HG02763 (cell line): Measurements from ENCODE around the gene GRK6.

ENCODE experiments used
- ATAC-seq: cut with Tn5 transposase; IDR thresholded peaks from one replicate; pipeline ENCODE4 v1.9.1; 2021; ENCODE audit warnings: mild to moderate bottlenecking, moderate library complexity; ENCODE audit not compliant: unreplicated experiment

The GRK6 gene

DNA sequence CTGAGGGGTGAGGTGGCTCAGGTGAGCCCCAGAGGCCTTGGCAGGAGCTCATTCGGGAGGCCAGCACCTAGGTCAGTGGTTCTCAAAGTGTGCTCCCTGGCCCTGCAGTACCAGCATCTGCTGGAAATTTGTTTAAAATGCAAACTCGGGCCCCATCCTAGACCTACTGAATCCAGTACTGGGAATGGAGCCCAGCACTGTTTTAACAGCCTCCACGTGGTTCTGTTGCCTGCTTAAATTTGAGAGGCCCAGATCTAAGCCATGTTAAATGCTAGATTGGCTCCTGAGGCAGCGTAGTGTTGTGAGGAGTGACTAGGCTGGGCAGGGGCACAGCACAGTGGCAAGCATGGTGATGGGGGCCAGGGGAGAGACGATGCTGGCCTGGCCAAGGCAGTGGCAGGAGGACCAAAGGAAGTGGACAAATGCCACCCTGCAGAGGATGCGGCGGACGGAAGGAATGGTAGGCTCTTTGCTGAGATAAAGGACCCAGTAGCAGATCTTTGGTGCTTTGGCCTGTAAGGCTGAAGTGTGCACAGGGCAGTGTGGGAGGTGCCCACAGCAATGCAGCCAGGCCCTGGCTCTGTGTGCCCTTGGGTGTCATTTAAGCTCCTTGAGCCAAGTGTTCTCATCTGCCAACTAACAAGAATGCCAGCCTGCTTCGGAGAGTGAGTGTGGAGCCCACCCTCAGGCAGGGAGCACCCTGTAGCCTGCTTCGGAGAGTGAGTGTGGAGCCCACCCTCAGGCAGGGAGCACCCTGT is 24.4 kb downstream of the GRK6 start:
- ATAC-seq, result no peak

DNA sequence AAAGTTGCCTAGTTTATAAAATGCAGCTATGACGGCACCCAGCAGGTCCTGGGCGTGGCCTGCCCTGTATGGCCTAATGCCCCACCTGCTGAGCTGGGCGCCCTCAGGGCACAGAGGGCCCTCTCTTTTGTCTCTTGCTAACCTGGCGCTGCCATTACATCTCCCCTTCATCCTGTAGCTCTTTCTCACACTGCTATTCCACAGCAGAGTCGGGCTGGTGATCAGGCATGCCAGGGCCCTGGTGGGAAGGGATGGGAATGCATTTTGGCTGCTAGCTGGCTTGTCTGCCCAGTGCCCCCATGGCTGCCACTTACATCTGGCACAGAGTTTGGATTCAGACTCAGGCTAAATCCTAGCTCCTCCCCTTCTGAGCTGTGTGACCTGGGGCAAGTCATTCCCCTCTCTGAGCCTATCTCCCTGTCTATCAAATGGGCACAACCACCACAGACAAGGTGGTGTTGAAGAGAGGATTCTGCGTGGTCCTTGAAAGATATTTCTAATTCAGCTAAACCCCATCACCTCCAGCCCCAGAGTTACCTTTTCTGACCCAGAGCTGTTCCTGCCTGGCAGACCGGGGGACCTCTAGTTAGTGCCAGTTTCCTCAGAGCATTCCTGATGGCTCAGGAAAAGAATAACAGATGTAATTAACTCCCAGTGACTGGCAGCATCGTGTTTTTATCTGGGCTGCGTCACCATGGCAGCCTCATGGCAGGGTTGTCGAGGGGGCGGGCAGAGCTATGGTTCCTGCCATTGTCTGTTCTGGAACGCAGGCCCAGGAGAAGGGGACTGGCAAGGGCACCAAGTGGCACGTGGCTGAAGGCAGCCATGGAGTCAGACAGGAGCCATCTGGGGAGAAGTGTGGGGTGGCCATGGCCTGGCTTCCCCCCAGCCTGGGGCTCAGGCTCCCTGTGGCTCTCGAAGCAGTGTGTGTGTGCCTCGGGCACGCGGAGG is 26.5 kb downstream of the GRK6 start:
- ATAC-seq, result no peak

DNA sequence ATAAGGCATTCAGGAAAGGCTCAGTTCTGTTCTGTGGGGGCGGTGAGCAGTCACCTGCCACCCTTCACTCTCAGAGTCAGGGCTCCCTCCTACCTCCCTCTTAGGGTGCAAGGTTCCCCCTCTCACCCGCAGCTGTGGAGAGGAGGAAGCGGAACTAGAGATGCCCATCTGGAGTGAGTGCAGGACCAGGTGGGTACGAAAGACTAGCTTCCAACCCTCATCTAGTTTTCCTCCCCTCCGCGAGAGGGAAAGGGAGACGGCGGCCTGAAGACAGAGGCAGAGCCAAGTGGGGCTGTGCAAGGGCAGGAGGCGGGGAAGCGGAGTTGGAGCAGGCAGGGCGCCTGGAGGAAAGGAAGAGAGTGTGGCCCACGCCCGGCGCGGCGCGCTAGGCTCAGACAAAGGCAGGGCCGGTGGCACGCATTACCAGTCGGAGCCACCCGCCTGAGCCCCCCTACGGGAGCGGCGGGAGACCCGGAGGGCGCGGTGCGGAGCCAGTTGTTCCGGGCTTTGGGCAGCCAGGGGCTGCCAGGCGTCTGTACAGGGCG is 27.4 kb downstream of the GRK6 start:
- no peak for ATAC-seq

DNA sequence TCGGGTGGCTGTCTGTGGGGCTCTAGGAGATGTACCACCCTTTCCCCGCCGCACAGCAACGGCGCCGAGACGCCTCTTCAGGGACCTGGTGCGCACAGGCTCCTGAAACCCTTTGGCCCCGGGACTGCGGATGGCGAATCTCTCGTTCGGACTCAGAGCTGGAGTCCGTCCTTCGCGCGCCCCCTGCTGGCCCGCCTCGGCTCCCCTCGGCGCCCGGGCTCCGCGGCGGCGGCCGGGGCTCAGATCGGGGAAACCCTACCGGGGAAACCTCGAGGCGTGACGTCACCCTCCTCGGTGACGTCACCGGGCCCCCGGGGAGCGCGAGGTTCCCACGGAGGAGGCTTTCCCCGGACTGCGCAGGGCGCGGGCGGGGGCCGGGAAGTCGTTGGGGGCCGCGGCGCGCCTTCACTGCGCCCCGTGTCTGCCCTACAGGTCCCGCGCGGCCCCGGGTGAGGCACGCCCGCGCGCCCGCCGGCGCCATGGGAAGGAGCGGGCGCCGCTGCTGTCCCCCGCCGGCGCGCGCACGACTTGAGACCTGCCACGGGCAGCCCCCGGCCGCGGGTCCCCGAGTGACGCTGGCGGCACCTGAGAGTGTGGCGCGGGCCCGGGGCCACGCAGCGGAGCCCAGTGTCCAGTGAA is 28.0 kb downstream of the GRK6 start:
- peak; percentile 42 for ATAC-seq

DNA sequence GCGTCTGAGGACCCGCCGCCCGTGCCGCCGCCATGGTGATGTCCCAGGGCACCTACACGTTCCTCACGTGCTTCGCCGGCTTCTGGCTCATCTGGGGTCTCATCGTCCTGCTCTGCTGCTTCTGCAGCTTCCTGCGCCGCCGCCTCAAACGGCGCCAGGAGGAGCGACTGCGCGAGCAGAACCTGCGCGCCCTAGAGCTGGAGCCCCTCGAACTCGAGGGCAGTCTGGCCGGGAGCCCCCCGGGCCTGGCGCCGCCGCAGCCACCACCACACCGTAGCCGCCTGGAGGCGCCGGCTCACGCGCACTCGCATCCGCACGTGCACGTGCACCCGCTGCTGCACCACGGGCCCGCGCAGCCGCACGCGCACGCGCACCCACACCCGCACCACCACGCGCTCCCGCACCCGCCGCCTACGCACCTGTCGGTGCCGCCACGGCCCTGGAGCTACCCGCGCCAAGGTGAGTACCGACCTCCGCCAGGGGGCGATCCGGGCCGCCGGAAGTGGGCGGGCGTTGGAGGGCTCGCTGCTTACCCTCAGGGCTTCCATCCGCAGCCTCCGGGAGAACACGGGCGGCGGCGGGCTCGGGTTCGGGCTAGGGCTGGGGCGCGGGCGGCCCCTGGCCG is 28.7 kb downstream of the GRK6 start:
- peak; percentile 51 for ATAC-seq

DNA sequence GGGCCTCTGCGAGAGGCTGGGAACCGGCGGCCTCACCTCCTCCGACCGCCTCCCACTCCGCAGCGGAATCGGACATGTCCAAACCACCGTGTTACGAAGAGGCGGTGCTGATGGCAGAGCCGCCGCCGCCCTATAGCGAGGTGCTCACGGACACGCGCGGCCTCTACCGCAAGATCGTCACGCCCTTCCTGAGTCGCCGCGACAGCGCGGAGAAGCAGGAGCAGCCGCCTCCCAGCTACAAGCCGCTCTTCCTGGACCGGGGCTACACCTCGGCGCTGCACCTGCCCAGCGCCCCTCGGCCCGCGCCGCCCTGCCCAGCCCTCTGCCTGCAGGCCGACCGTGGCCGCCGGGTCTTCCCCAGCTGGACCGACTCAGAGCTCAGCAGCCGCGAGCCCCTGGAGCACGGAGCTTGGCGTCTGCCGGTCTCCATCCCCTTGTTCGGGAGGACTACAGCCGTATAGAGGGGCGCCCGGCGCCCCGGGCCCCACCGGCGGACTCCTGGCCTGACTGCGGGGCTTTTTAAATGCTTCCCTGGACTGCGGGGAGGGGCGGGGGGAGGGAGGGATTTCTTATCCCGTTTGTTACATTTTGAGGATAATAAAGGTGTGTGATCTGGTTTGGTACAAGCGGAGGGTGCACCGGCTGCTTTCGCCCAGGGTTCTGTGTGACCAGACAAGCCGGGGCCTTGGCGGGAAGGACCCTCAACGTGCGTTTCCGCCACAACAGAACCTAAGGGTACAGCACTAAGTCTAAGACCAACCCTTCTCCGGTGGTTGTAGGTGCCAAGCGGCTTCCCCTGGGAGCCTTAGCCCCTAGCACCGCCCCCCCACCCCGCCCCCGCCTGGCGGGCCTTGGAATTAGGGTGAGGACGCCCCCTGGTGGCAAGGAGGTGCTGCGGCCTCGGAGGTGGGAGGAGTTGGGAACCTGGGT is 29.4 kb downstream of the GRK6 start:
- peak; percentile 9 for ATAC-seq

DNA sequence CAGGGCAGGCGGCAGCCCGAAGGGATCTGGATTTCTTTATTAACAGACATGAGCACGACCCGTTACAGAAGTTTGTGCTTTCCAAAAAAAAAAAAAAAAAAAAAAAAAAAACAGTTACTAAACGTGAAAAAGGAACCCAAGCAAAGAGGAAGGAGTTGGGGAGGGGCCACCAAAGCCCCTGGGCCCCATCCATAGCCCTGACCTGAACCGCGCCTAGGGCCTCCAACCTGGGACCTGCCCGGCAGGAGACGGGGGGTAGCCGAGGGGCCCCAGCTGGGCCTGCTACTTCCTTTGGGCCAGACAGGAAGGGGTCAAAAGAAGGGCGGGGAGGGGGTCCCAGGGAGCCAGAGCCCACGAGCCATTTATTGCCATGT is 30.1 kb downstream of the GRK6 start:
- no peak for ATAC-seq

DNA sequence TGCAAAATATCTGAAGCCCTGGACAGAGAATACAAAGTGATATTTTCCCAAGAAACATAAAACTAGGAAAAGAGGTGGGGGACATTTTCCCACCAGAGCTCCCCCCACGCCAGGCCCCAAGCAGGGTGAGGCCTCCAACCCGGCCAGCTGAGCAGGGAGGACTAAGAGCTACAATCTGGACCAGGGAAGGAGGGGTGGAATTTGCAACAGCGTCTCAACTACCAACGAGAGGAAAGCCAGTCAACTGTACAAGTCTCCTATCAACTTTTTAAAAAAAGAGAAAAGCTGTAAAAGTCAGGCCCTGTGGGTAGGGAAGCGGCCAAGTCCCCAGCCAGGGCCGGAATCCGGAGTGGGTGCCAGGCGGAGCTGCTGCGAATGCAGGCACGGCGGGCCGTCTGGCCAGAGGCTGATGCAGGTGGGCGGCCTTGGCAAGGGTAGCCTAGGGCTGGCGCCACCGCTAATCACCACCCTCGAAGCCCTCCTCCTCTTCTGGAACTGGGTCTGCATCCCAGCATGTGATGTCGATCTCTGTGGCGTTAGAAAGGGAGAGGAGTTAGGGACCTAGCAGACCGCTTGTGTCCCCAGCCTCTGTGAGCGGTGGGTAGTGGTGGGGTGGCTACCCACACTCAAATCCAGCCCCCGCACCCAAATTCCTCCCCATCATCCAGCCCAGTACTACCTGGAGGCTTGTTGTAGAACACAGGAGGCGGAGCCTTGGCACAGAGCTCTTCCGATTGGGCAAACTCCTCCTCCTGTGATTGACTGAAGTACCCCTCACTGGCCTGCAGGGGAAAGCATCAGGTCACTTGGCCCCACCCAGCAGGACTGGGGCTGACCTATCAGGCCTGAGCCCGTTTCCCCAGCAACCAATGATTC is 30.7 kb downstream of the GRK6 start:
- no peak for ATAC-seq

DNA sequence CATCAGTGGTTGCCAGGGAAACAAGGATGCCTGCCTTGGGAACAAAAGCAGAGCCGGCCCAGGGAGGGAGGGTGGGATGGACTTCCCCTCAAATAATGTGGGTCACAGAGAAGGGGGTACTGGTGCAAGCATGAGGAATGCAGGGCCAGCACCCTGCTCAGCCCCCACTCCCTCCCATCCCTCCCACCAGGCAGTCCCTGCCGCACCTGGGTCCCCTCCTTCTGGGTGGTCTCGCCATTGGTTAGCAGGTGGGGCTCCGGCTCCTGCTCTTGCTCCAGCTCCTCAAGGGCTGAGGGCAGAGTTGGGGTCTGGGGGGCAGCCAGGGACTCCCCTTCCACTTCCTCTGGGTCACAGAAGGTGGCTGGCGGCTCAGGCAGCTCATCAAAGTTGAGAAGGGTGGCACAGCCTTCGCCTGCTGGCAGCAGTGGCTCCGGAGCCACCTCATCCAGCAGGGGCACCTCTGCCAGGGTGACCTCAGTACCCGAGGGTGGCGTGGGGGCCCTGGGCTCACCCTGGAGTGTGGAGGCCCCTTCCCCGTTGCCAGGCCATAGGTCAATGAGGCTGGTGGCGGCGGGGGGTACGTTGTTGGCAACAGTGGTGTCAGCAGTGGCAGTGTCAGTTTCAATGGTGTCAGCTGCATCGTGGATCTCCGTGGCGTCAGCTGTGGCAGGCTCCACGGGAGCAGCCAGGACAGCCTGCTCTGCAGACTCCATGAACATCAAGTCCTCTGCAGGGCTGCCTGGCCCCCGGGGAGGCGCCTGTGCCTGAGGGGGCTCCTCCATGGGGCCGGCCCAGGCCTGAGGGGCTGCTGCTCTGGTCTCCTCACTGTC is 31.6 kb downstream of the GRK6 start:
- no peak for ATAC-seq

DNA sequence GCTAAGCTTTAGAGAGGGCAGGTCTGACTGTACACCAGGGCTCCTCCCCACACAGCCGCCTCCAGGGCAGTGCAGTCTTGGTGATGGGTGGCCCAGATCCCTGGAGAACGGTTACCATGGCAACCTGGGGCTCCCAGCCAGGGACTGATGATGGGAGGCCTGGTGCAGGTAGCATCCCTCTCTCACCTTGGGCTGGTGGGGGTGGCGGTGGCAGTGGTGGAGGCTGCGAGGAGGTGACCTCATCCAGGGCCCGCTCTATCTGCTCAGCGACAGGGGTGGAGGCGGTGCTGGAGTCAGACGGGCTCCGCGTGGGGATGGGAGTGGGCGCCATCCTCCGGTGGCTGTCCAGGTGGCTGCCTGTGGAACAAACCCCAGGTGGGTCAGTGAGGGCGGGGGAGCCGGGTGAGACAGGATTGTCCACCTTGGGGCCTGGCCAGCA is 32.5 kb downstream of the GRK6 start:
- no peak for ATAC-seq

DNA sequence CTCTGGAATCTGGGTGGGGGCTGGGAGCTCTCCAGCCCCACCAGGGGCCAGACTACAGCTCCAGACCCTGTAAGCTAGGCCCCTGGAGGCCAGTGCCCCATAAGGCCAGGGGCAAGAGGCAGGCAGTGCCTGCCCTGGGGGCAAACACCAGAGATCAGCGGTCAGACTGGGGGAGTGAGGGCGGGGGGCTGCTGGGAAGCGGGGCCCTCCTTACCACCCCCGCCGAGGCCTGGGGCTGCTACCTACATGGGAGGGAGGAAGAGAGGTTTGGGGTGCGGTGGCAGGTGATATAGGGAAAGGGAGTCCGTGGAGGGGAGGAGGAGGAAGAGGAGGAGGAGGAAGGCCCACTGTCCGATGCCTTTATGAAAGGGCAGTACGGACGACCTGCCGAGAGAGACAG is 32.9 kb downstream of the GRK6 start:
- ATAC-seq, result no peak

DNA sequence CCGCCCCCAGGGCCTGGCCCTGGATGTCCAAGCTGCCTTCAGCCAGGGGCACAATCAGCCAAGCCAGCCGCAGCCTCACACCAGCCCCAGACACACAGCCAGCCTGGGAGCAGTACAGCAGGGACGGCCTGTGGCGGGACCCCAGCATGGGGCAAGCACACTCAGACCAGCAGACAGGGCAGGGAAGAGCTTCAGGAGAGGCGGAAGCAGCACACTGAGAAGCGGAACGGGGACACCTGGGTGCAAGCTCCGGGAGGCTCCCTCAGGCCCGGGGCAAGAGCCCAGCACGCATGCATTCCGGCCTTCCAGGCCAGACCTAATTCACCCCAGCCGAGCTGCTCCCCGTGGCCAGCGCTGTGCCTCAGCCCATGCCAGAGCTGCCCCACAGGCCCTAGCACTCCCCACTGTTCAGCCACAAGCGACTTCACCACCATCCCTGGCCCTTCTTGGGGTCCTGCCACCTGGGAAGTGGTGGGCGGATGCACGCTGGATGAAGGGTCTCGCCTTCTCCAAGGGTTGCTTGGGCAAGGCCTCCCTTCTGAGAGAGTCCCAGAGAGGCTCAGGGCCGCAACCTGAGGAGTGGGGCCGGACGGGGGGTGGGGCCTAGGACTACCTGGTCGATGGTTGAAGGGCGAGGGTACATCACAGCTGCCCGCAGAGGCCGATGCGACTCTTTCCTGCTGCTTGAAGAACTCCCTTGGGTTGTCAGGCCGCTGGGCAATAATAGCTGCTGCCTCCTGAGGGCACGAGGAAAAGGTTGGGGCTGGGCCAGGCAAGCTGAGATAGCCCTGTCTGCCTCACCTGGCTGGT is 33.5 kb downstream of the GRK6 start:
- no peak for ATAC-seq

DNA sequence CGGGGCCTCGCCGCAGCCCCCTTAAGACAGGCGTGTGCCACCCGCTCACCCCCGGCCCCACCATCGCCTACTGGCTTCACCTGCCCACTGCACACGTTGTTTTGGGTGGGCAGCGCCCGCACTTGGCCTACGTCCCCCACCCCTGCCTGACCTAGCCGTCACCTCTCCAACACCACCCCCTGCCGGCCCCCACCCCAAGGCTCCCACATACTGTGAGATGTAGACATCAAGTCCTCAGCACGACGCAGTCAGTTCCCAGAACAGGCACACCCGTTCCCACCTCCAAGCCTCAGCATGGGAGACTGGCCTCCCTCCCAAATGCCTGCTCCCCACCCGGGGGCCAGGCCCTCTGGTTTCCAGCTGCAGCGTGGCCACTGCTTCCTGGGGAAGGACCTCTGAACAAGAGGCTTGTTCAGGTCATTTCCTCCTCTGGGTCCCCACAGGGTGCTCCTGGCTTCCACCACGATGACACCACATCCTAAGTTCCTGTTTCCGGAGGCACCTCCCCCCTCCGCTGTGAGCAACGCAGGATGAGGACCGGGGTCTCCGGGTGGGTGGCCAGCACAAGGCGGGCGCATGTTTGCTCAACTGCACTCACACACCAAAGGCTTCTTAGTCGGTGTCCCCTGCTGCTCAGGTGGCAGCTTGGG is 35.7 kb downstream of the GRK6 start:
- ATAC-seq, result no peak

DNA sequence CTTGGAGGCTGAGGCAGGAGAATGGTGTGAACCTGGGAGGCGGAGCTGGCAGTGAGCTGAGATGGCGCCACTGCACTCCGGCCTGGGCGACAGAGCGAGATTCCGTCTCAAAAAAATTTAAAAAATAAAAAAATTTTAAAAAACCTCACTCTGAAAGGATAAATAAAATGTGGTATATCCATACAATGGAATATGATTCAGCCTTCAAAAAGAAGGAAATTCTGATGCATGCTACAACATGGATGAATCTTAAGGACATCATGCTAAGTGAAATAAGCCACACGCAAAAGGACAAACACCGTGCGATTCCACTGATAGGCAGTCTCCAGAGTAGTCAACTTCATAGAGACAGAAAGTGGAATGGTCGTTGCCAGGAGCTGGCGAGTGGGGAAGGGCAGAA is 38.6 kb downstream of the GRK6 start:
- ATAC-seq, result no peak

DNA sequence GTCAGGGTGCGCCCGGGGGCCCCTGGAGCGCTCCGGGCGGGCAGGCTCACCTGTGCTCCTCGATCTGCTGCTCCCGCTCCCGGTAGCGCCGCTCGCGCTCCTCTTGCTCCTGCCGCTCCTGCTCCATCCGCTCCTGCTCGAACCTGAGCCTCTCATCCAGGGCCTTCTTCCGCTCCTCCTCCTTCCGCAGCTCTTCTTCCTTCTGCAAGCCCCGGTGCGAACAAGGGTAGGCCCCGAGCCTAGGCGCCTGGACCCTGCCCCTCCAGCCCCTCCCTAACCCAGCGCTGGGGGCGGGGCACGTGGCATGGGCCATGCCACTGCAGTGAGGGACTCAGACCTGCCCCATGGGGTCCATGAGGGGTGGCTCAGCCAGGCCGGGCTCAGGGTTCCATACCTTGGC is 40.4 kb downstream of the GRK6 start:
- no peak for ATAC-seq

DNA sequence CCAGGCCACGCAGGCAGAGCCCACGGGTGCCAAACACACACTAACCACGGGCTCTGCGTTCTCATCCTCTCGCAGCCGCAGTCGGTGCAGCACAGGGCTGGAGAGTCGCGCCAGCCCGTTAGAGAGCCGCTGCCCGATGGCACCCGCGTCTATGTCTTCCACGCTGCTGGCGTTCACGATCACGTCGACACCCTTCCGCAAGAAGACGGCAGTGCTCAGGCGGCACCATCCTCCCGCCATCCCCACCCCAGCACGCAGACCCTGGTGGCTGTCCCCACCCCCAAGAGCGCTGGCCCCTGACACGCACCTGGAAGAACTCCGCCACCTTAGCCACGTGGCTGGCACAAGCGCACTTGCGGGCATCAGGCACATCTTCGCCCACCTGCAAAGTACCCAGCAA is 41.0 kb downstream of the GRK6 start:
- ATAC-seq, result no peak

DNA sequence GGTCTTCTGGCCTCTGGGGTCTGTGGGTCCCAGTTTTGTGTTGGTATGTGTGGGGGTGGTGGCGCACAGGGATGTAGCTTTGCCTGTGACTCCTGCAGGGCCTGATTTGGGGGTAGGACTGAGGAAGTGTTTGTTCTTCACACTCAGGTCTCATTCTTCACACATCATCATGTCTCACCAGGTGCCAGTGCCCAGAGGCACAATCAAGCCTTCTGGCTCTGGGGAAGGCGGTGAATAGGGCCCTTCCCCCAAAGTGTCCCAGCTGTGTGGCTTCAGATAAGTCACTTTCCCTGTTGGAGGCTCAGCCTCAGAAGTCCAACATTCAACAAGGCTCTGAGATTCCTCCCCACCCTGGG is 41.8 kb downstream of the GRK6 start:
- no peak for ATAC-seq
